Neural cell (in vitro differentiated cells): Measurements from ENCODE around the gene PREX1. TPM values are rescaled to one million over a fixed set of nuclear protein-coding genes. Genes with fewer than 3 reads are reported as not detected.

Experiments used
- H2AFZ ChIP-seq: fragments of 200-600, 300-800 bp; sonication (generic), shearing (Covaris generic); 2 replicates; pipeline ENCODE4 v1.6.0; 2014; ENCODE audit warnings: low read depth, mild to moderate bottlenecking, antibody characterized with exemption, low read length, moderate library complexity
- H3F3A ChIP-seq: fragments of 200-600 bp; shearing (Covaris generic); 2 replicates; pipeline ENCODE4 v1.6.1; 2016; ENCODE audit warnings: mild to moderate bottlenecking, moderate library complexity, mixed read lengths, antibody characterized with exemption, low read length; ENCODE audit not compliant: insufficient read depth, poor library complexity, severe bottlenecking
- H3K27ac ChIP-seq: fragments of 200-600, 300-800 bp; sonication (generic), shearing (Covaris generic); 2 replicates; pipeline ENCODE4 v1.5.1; 2014; ENCODE audit warnings: mild to moderate bottlenecking, low read length, moderate library complexity
- H3K27me3 ChIP-seq: fragments of 300-800, 200-600 bp; sonication (generic), shearing (Covaris generic); 2 replicates; pipeline ENCODE4 v1.6.0; 2014; ENCODE audit warnings: mild to moderate bottlenecking, low read depth, low read length, moderate library complexity; ENCODE audit not compliant: insufficient read depth
- H3K36me3 ChIP-seq: fragments of 300-800, 200-600 bp; sonication (generic), shearing (Covaris generic); 2 replicates; pipeline ENCODE4 v1.5.1; 2014; ENCODE audit warnings: mild to moderate bottlenecking, antibody characterized with exemption, low read length, moderate library complexity; ENCODE audit not compliant: insufficient read depth
- H3K4me2 ChIP-seq: fragments of 300-800, 200-600 bp; sonication (generic), shearing (Covaris generic); 2 replicates; pipeline ENCODE4 v1.6.0; 2014; ENCODE audit warnings: mild to moderate bottlenecking, low read length
- H3K4me3 ChIP-seq: fragments of 300-800, 200-600 bp; sonication (generic), shearing (Covaris generic); 2 replicates; pipeline ENCODE4 v1.5.1; 2014; ENCODE audit warnings: mild to moderate bottlenecking, low read length, moderate library complexity
- H3K79me2 ChIP-seq: fragments of 200-600 bp; shearing (Covaris generic); replicated peaks from 2 replicates; pipeline ENCODE4 v1.6.0; 2014; ENCODE audit warnings: mild to moderate bottlenecking, low read length, moderate library complexity; ENCODE audit not compliant: insufficient read depth
- H3K9ac ChIP-seq: fragments of 300-800, 200-600 bp; sonication (generic), shearing (Covaris generic); 2 replicates; pipeline ENCODE4 v1.6.1; 2016; ENCODE audit warnings: mild to moderate bottlenecking, low read length, mixed read lengths
- H3K9me2 ChIP-seq: fragments of 200-600 bp; shearing (Covaris generic); 2 replicates; pipeline ENCODE4 v1.6.1; 2016; ENCODE audit warnings: mild to moderate bottlenecking, low read length, mixed read lengths; ENCODE audit not compliant: insufficient read depth
- H3K9me3 ChIP-seq: fragments of 200-600, 300-800 bp; sonication (generic), shearing (Covaris generic); 2 replicates; pipeline ENCODE4 v1.6.1; 2016; ENCODE audit warnings: mild to moderate bottlenecking, mixed run types, low read length, moderate library complexity, mixed read lengths
- H4K20me1 ChIP-seq: fragments of 200-600 bp; shearing (Covaris generic); 2 replicates; pipeline ENCODE4 v1.6.1; 2016; ENCODE audit warnings: mild to moderate bottlenecking, mixed run types; ENCODE audit not compliant: insufficient read depth
- EP300 ChIP-seq: fragments of 450-650 bp; conservative IDR thresholded peaks from 2 replicates; pipeline ENCODE4 v1.6.1; 2014; ENCODE audit warnings: antibody characterized with exemption, mild to moderate bottlenecking, moderate library complexity; ENCODE audit not compliant: poor library complexity, severe bottlenecking
- EZH2 ChIP-seq: fragments of 200-600, 300-800 bp; shearing (Covaris generic), sonication (generic); IDR thresholded peaks from 2 replicates; pipeline ENCODE4 v1.6.1; 2014; ENCODE audit warnings: antibody characterized with exemption, low read length, borderline replicate concordance, mild to moderate bottlenecking; ENCODE audit not compliant: insufficient read depth, poor library complexity, severe bottlenecking
- MXI1 ChIP-seq: fragments of 450-650 bp; conservative IDR thresholded peaks from 2 replicates; pipeline ENCODE4 v1.6.1; 2014; ENCODE audit warnings: antibody characterized with exemption, mild to moderate bottlenecking; ENCODE audit not compliant: poor library complexity, severe bottlenecking
- POLR2AphosphoS5 ChIP-seq: IDR thresholded peaks from 2 replicates; pipeline ENCODE4 v1.6.1; 2012
- RAD21 ChIP-seq: fragments of 450-650 bp; conservative IDR thresholded peaks from 2 replicates; pipeline ENCODE4 v1.6.1; 2014; ENCODE audit warnings: antibody characterized with exemption, mild to moderate bottlenecking, moderate library complexity
- SMC3 ChIP-seq: fragments of 450-650 bp; conservative IDR thresholded peaks from 2 replicates; pipeline ENCODE4 v1.6.1; 2014; ENCODE audit warnings: antibody characterized with exemption, mild to moderate bottlenecking, moderate library complexity; ENCODE audit not compliant: poor library complexity
- TAF1 ChIP-seq: IDR thresholded peaks from 2 replicates; pipeline ENCODE4 v1.6.1; 2012; ENCODE audit warnings: low read depth
- polyA plus RNA-seq: library from polyadenylated mRNA; depleted of rRNA; stranded (reverse); fragments of >200 nt; gene quantifications from 2 replicates; pipeline ENCODE4 v1.2.3, GENCODE V29; 2014
- TF ChIP-seq, protein P1 (sequence below): fragments of 450-650 bp; IDR thresholded peaks from 2 replicates; pipeline ENCODE4 v1.5.1; 2014; ENCODE audit warnings: antibody characterized with exemption, mild to moderate bottlenecking, moderate library complexity; ENCODE audit not compliant: poor library complexity, severe bottlenecking
- TF ChIP-seq, protein P2 (sequence below): IDR thresholded peaks from 2 replicates; pipeline ENCODE4 v1.6.1; 2012; ENCODE audit warnings: borderline replicate concordance

Gene PREX1
- polyA plus RNA-seq, 1 donor from 2014 or later: 0.06 TPM

DNA sequence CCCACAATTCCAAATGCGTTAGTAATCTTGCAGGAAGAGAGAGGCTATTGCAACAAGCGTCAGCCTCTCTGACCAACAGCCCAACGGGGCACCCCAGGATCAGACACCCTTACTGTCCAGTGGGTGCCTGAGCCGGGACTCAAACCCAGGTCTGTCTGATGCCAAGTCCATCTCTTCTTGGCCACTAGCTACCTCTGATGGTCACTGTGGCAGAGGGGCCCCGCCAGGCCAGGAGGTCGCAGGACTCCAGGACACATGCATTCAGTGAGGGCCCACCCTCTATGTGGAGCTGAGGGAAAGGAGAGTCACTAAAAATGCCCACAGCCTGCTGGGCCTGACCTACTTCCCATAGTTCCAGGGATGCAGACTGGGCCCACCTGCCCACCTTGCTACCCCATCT is 83.3 kb downstream of the PREX1 start:
- Histone ChIP-seq H3K4me2 (no peak overlapping the region), H3K36me3 (no peaks in the 10 kb centered on the region), H3K27ac (no peak overlapping the region)

DNA sequence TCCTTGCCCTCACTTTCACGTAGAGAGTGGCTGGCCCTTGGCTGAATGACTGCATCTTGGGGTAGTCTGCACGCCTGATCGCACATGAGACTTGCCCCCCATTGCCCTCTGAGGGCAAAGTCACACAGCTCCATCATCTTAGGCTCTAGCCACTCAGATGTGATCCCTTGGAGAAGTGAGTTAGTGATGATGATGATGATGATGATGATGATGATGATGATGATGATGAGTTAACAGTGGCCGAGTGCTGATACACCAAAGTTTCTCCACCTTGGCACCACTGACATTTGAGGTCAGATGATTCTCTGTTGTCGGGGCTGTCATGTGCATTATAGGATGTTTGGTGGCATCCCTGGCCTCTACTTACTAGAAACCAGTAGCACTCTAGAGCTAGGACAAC is 84.0 kb downstream of the PREX1 start:
- no peaks in the 10 kb centered on the region for H3K9me2 ChIP-seq
- TF ChIP-seq, protein P1, sequence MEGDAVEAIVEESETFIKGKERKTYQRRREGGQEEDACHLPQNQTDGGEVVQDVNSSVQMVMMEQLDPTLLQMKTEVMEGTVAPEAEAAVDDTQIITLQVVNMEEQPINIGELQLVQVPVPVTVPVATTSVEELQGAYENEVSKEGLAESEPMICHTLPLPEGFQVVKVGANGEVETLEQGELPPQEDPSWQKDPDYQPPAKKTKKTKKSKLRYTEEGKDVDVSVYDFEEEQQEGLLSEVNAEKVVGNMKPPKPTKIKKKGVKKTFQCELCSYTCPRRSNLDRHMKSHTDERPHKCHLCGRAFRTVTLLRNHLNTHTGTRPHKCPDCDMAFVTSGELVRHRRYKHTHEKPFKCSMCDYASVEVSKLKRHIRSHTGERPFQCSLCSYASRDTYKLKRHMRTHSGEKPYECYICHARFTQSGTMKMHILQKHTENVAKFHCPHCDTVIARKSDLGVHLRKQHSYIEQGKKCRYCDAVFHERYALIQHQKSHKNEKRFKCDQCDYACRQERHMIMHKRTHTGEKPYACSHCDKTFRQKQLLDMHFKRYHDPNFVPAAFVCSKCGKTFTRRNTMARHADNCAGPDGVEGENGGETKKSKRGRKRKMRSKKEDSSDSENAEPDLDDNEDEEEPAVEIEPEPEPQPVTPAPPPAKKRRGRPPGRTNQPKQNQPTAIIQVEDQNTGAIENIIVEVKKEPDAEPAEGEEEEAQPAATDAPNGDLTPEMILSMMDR: no peak
- no peak for TF ChIP-seq EZH2
- TF ChIP-seq POLR2AphosphoS5: no peak
- no peak for TF ChIP-seq EP300
- no peak for TF ChIP-seq MXI1
- TF ChIP-seq, protein P2, sequence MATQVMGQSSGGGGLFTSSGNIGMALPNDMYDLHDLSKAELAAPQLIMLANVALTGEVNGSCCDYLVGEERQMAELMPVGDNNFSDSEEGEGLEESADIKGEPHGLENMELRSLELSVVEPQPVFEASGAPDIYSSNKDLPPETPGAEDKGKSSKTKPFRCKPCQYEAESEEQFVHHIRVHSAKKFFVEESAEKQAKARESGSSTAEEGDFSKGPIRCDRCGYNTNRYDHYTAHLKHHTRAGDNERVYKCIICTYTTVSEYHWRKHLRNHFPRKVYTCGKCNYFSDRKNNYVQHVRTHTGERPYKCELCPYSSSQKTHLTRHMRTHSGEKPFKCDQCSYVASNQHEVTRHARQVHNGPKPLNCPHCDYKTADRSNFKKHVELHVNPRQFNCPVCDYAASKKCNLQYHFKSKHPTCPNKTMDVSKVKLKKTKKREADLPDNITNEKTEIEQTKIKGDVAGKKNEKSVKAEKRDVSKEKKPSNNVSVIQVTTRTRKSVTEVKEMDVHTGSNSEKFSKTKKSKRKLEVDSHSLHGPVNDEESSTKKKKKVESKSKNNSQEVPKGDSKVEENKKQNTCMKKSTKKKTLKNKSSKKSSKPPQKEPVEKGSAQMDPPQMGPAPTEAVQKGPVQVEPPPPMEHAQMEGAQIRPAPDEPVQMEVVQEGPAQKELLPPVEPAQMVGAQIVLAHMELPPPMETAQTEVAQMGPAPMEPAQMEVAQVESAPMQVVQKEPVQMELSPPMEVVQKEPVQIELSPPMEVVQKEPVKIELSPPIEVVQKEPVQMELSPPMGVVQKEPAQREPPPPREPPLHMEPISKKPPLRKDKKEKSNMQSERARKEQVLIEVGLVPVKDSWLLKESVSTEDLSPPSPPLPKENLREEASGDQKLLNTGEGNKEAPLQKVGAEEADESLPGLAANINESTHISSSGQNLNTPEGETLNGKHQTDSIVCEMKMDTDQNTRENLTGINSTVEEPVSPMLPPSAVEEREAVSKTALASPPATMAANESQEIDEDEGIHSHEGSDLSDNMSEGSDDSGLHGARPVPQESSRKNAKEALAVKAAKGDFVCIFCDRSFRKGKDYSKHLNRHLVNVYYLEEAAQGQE: no peak
- no peak for TF ChIP-seq RAD21
- no peak overlapping the region for H3K4me3 ChIP-seq
- H3K79me2 ChIP-seq: no peaks in the 10 kb centered on the region
- H3K36me3 ChIP-seq: no peaks in the 10 kb centered on the region
- H3K9ac ChIP-seq: no peak overlapping the region
- H3K4me2 ChIP-seq: no peak overlapping the region
- H2AFZ ChIP-seq: no peak overlapping the region
- no peaks in the 10 kb centered on the region for H4K20me1 ChIP-seq
- H3K27me3 ChIP-seq: no peaks in the 10 kb centered on the region
- H3K9me3 ChIP-seq: no peaks in the 10 kb centered on the region
- no peak overlapping the region for H3K27ac ChIP-seq
- no peaks in the 10 kb centered on the region for H3F3A ChIP-seq

More for the DNA sequence above, 83.3 kb downstream of the PREX1 start:
- no peaks in the 10 kb centered on the region for H3K9me3 ChIP-seq
- no peak overlapping the region for H2AFZ ChIP-seq
- H3K9me2 ChIP-seq: no peaks in the 10 kb centered on the region
- H3K27me3 ChIP-seq: no peaks in the 10 kb centered on the region
- H3K79me2 ChIP-seq: no peaks in the 10 kb centered on the region
- H3K4me3 ChIP-seq: no peak overlapping the region
- no peaks in the 10 kb centered on the region for H3F3A ChIP-seq
- H3K9ac ChIP-seq: no peak overlapping the region
- TF ChIP-seq EZH2 (no peak), SMC3 (no peak), MXI1 (no peak), TAF1 (no peak), EP300 (no peak), RAD21 (no peak), POLR2AphosphoS5 (no peak)
- TF ChIP-seq, protein P1: no peak
- TF ChIP-seq, protein P2: no peak
- H4K20me1 ChIP-seq: no peaks in the 10 kb centered on the region
